Right lung (tissue), 5 donors: Measurements from ENCODE around the gene PRPF4. TPM values are rescaled to one million over a fixed set of nuclear protein-coding genes. Genes with fewer than 3 reads are reported as not detected.
A peak's percentile ranks its signal among the peaks of the same experiment; 100 is the strongest.
"Not testable (repeated sequence)": the region's sequence is repeated elsewhere in the genome, so short reads cannot be mapped to it uniquely, and the experiment has no call there.

Experiments
- DNase-seq, 2 donors: peaks; one replicate each; pipeline ENCODE4 v3.0.0-alpha.2; 2013
- polyA plus RNA-seq, 5 donors: library from polyadenylated mRNA; unstranded; fragments of 120-200 nt; gene quantifications; one replicate each; pipeline versions ENCODE4 v1.2.1 to v1.2.3, GENCODE V29; 2013; ENCODE audit warnings: inconsistent platforms in 1 of 5, low replicate concordance in 1 of 5; ENCODE audit not compliant: insufficient read length in 5 of 5, insufficient read depth in 1 of 5

Gene PRPF4
- polyA plus RNA-seq, 5 donors, result 26.0 to 32.7 (median 30.4) TPM

- DNase-seq, result no peak
These were observed 9.3 kb upstream of the PRPF4 start for GRCh38 chr9:113266174-113266573.

GRCh38 chr9:113267911-113268566 is 7.4 kb upstream of the PRPF4 start:
- DNase-seq, result no peak

GRCh38 chr9:113269355-113269754 is 6.1 kb upstream of the PRPF4 start:
- DNase-seq, result no peak

GRCh38 chr9:113269871-113270270 is 5.6 kb upstream of the PRPF4 start:
- no peak for DNase-seq

- peak; percentile 30 to 48 for DNase-seq
These were observed 843 bp upstream of the PRPF4 start for GRCh38 chr9:113274474-113275156.

- no peak for DNase-seq
These were observed 3.4 kb downstream of the PRPF4 start for GRCh38 chr9:113278840-113279239.

- no peak for DNase-seq
These were observed 5.9 kb downstream of the PRPF4 start for GRCh38 chr9:113281356-113281755.

- no peak for DNase-seq
These were observed 13.6 kb downstream of the PRPF4 start for GRCh38 chr9:113289091-113289490.

- DNase-seq, result no peak
These were observed 14.7 kb downstream of the PRPF4 start for GRCh38 chr9:113290052-113290607.

- no peak for DNase-seq
These were observed 17.9 kb downstream of the PRPF4 start for GRCh38 chr9:113293285-113293878.

- DNase-seq, result not testable (repeated sequence)
These were observed 20.8 kb downstream of the PRPF4 start for GRCh38 chr9:113296247-113296646.

GRCh38 chr9:113296796-113297558 is 21.5 kb downstream of the PRPF4 start:
- no peak for DNase-seq

- DNase-seq, result no peak
These were observed 22.9 kb downstream of the PRPF4 start for GRCh38 chr9:113298311-113298710.

GRCh38 chr9:113298924-113299770 is 23.7 kb downstream of the PRPF4 start:
- no peak for DNase-seq

GRCh38 chr9:113299800-113300292 is 24.4 kb downstream of the PRPF4 start:
- DNase-seq, result peak; percentile 16 to 29

- DNase-seq, result no peak
These were observed 26.1 kb downstream of the PRPF4 start for GRCh38 chr9:113301548-113301947.

- DNase-seq, result no peak
These were observed 27.4 kb downstream of the PRPF4 start, which contains the start of gene RNF183 for GRCh38 chr9:113302792-113303418. Gene RNF183, minus strand, starts transcription at chr9:113303376. Its CDS starts 5,192 bp downstream, at chr9:113298184.

GRCh38 chr9:113306566-113306965 is 31.1 kb downstream of the PRPF4 start:
- no peak for DNase-seq

- no peak for DNase-seq
These were observed 32.0 kb downstream of the PRPF4 start for GRCh38 chr9:113307396-113307975.
